ENCODE data around the gene AJAP1. TPM values are rescaled to one million over a fixed set of nuclear protein-coding genes. Genes with fewer than 3 reads are reported as not detected.

Gene AJAP1
- total and polyA plus RNA-seq, 10 of the 15 experiments (the other 5 are each of a cell fraction or from before 2014, with no cell fraction given), result not detected

GRCh38 chr1:4724695-4725250 is 70.4 kb downstream of the AJAP1 start (continued):
- TF ChIP-seq USF2 (IDR thresholded peaks at IDR 0.05; ENCODE audit: borderline replicate concordance, low read depth, low read length), result no peak

- POLR2A ChIA-PET, result no interaction called here
- no peaks in the 10 kb centered on the region for H3K36me3 ChIP-seq (ENCODE audit: control insufficient read depth in 2 of 2, insufficient read depth in 2 of 2, low read length in 1 of 2)
- no TSS peak for BruUV-seq (replicated peaks)
- H3K4me2 ChIP-seq (ENCODE audit: control insufficient read depth, insufficient read depth), result no peak overlapping the region
- in situ Hi-C loops (cut with MboI), result no loop called here
- no peak overlapping the region for H3K27ac ChIP-seq (ENCODE audit: control insufficient read depth, insufficient read depth)
- H2AFZ ChIP-seq (ENCODE audit: control insufficient read depth, low read depth, low read length), result no peak overlapping the region
- SMC1A ChIA-PET (ENCODE audit: uncharacterized antibody, unreplicated experiment), result no interaction called here
- no peak overlapping the region for H3K9ac ChIP-seq (ENCODE audit: control insufficient read depth, insufficient read depth, low read length)
- no peak for DNase-seq (ENCODE audit: low read depth, low spot score)
- 53% methylated on average over 12 of the region's 12 CpGs for whole genome bisulfite sequencing (ENCODE audit: insufficient coverage, insufficient replicate concordance, low lambda C conversion rate, missing lambda C conversion rate)
- no peaks in the 10 kb centered on the region for H3K4me1 ChIP-seq (ENCODE audit: control insufficient read depth, insufficient read depth, low read length)
- CTCF ChIA-PET, result no interaction called here
- no peaks in the 10 kb centered on the region for H3K27me3 ChIP-seq (replicated peaks in 1 of 2; ENCODE audit: control insufficient read depth in 2 of 2, insufficient read depth in 2 of 2, low read length in 1 of 2)
- no peak for FAIRE-seq
- intact Hi-C loops (cut with micrococcal nuclease; ENCODE audit: unreplicated experiment), result no loop called here
- H3K79me2 ChIP-seq (ENCODE audit: control insufficient read depth, insufficient read depth, low read length), result no peaks in the 10 kb centered on the region
- no peaks in the 10 kb centered on the region for H4K20me1 ChIP-seq (ENCODE audit: control insufficient read depth, insufficient read depth)
- no peak overlapping the region for H3K4me3 ChIP-seq
- RAD21 ChIA-PET (ENCODE audit: unreplicated experiment), result no interaction called here
- H3K9me3 ChIP-seq (replicated peaks; ENCODE audit: control insufficient read depth, insufficient read depth, low read length), result no peaks in the 10 kb centered on the region
- ATAC-seq, result no peak
- TF ChIP-seq NKRF (conservative IDR thresholded peaks at IDR 0.05) (no peak), EGR1 (IDR thresholded peaks at IDR 0.05; ENCODE audit: borderline replicate concordance in 1 of 2, low read depth in 2 of 2, low read length in 2 of 2) (no peak), PAX8 (IDR thresholded peaks at IDR 0.05) (no peak), ZBTB40 (IDR thresholded peaks at IDR 0.05; ENCODE audit: borderline replicate concordance) (no peak), CTCF (IDR thresholded peaks at IDR 0.05 in 2 of 3, conservative IDR thresholded peaks at IDR 0.05 in 1 of 3; ENCODE audit: control insufficient read depth in 2 of 3, extremely low read depth in 1 of 3, insufficient read depth in 1 of 3, low read depth in 3 of 3, low read length in 3 of 3) (no peak), CHD4 (IDR thresholded peaks at IDR 0.05) (no peak), PAX5 (IDR thresholded peaks at IDR 0.05; ENCODE audit: borderline replicate concordance, low read depth, low read length) (no peak), USF1 (IDR thresholded peaks at IDR 0.05; ENCODE audit: borderline replicate concordance, extremely low read length, insufficient read depth, low read depth, low read length) (no peak), IRF3 (IDR thresholded peaks at IDR 0.05) (no peak)
Observed at GRCh38 chr1:4725416-4725815, 71.0 kb downstream of the AJAP1 start.
